DMS114 treated with DMSO at 0.1 percent for 48 hours (cell line): ENCODE data around the gene ADAMTS9.
A peak's percentile ranks its signal among the peaks of the same experiment; 100 is the strongest.

Experiments
- DNase-seq: peaks from one replicate; lab custom pipeline; 2025; ENCODE audit not compliant: unreplicated experiment; lab: John Stamatoyannopoulos, UW

The ADAMTS9 gene

DNA sequence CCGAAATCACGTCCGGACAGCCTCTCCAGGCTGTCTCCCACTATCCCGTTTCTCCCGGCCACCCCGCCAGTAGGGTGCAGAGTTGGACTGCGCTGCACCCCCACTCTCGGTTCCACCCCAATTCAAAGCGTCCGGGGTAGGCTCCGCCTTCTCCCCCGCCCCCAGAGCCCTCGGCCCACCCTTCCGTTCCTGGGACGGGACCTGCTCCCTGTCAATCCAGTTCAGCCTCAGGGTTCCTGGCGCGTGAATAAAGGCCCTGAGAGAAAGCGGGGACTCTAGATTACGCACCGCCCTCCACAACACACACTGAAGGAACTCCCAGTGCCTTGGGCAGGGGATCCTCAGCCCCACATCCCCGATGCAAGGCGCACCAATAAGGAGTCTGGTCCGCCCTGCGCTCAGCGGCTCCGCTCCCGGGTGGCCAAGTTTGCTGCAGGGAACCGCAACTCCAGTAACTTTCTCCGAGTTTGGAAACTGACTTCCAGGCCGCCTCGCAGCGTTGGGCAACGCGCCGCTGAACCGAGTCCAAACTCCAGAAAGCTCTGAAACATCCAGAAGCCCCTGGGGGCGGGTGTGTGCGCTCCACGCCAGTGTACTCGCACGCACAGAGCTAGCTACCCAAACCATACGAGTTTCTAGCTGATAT, 1.9 kb downstream of the ADAMTS9 start:
- peak; percentile 20 for DNase-seq

DNA sequence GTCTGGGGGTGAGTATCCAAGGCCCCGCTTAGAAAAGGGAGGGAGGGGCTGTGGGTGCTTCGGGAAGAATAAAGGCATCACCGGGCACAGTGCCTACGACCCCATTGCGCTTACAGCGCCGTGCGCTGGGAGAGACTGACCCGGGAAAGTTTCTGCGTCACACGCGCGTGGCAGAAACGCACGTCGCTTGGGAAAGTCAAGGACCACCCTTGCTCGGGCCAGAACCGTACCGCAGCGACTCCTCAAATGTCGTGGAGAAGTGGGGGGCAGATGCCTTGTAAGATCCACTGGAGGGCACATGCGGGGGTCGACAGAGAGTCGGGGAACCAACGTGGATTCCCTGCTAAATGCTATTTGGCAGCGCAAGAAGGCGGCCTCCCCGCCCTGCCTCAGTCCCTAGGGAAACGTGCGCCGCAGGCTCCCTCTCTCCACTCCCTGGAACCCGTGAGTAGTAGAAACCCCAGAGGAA, 2.4 kb downstream of the ADAMTS9 start:
- no peak for DNase-seq

DNA sequence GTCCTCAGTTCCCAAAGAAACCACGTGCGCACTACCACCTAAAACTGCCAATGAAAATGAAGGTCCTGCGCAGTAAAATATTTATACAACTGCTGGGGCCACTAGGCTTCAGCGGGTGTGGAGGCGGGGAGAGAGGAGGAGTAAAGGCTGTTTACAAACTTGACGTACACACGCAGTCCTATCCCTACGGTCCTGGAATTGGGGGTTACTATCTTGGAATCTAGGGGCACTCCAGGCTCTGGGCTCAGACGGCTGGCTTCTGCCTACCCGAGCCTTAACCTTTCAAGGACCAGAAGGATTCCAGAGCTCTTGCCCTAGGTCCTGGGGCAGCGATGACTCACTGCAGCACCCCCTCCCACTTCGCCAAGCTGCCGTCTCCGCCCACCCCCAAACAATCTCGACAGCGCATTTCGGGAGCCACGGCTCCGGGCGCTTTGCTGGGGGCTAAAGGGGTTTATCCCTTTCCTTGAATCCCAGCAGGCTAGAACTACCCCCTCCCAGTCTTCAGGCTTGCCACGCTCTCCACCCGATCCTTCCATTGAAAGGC, 3.0 kb downstream of the ADAMTS9 start:
- no peak for DNase-seq

DNA sequence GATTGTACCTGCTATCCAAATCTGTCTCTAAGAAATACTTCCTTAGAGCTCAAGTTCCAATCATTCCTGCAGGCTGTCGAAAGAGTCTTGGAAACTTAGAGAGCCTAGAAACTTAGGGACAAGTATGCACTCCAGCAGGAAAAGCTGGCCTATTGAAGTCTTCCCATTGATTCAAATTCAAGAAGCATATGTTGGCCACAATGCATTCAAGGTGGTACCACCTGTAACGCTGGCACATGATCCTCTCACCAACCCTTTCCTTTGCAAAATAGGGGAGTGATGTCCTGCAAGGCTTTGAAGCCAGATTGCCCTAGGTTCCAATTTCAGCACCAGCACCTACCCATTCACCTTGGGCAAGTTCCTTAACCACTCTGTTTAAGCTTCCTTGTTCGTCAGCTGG, 6.0 kb downstream of the ADAMTS9 start:
- DNase-seq: no peak

DNA sequence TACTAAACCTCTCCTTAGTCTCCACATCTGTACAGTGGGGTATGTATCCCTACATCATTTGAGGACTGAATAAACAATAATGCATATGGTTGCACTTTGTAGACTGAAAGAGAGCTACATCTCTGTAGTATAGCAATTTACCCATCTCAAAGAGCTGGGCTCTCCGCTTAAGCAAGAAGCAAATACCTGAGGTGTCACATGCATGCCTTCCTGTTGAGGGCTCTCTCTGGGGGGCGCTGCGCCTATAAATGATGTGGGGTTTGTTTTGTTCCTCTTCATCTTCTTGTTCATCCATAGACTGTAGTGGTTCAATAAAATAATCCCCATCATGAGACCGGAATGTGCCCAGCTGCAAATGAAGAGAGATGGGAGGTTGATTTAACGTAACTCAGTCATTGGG, 6.8 kb downstream of the ADAMTS9 start:
- no peak for DNase-seq

DNA sequence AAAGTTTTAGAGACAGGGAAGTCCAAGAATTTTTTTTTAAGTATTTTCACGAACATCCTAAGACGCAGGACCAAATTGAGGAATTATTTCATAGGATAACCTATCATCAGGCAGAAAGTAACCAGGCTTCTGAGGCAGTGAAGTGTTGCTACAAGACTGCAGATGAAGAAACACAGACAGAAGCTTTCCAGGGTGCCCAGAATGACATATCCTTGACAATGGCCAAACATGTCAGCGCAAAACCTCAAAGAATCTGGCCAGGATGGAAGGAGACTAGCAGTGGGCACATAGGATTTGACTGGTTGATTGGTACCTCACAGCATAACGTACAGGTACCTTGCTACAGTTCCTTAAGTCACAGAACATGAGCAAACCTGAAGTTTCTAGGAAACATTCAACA, 7.5 kb downstream of the ADAMTS9 start:
- no peak for DNase-seq

DNA sequence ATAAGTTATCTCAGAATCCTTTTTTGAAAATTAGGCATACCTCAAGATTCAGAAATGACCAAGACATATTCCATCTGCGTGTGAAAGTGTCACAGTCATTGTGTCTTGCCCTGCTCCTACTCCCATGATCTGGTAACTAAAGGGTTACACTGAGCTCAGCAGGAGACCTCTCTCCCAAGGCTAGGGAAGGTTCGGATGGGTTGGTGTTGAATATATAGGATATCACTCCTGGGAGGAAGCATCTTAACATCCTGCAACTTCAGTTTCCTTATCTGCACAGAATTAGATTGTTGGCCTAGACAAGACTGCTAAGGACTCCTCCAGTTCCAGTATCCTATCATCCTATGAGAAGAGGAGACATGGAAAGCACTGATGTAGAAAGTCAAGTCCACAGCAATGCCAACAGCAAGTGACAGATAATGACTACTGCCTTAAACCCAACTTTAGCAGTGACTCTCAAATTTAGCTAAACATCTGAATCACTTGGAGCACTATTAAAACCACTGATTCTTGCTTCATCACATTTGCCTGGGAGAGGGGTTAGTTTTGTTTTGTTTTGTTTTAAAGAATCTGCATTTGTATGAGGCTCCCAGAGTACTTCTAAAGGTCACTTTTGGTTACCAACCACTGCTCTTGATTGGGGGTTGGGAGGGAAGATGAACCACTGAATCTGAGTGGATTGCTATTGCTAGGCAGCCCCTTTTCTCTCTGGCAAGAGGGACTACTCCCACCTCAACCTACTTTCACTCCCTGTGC, 9.7 kb downstream of the ADAMTS9 start:
- DNase-seq: no peak

DNA sequence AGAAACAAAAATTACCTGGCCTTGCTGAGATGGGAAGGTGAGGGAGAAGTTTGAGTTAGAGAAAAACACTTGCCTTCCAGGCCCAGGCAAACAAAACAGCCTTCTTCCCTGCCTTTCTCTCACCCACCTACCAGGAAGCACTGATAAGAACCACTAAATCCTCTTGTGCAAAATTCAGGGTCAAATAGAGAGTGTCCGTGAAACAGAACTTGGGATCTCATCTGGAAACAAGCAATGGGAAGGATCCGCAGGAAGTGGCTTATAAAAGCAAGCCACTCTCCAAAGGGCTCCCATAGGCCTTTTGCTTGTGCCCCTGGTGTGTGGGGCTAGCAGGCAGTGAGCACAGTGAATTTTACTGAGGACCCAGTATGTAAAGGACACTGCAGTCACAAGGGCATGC, 11.0 kb downstream of the ADAMTS9 start:
- no peak for DNase-seq

DNA sequence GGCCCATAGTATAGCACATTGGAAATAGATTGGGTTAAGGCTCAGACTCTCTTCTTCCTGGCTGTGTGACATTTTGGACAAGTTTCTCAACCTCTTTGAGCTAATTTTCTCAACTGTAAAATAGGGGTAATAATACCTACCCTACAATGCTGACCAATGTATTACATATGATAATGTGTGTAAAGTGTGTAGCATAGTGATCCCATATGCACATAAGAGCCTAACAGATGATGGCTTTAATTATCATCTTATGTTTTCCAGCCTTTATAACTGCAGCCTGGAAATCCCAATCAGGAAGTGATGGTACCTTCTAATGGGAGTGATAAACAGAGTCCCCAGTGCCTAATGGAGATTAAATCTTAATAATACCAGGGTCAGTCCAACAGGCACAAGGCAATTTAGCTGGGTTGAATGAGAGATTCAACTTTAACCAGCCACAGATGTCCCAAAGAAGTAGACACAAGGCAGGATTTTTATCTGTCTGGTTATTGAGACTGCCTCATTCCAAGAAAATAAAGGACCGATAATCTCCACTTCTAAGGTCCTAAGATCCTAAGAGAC, 12.0 kb downstream of the ADAMTS9 start:
- DNase-seq: no peak

DNA sequence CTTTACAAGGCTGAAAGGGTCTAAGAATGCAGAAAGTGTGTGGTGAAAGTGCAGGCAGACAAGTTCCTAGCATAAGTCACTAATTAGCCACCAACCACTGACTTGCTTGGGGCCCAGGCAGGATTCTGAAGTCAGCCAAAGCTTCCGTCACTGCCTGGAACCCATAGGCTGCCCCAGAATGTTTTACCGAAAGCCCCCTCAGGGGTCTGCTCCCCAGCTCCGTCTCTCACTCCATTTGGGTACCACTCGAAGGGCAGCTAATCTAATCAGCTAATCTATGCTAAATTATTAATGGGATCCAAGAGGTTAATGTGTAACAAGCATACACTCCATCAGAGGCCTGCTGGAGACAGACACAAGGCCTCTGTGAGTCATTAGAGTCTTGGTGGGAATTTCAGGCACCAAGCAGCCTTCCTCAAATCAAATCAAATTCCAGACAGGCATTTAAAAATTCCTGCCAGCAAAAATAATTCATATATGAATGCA, 13.2 kb downstream of the ADAMTS9 start:
- DNase-seq: no peak

DNA sequence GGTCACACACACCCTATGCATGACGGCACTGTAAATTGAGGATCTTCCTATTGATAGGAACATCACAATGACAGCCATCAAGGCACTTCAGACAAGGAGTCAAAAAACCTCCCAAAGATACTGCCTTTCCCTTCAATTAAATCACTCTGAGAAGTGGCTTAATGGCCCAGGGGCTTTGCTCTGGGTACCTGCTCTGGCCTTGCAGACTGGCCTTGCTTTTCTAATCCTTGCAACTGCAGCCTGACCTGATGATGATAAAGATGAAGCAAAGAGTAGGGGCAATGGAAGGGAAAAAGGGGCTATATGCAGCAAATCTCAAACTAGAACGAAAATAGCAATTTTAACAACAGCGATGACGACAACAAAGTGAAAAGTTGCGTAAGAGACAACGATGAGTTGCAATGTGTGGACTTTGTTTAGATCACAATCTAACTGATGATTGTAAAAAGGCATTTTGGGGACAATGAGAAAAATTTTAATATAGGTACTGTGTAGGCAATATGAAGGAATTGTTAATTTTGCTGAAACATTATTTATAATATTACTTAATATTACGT, 14.6 kb downstream of the ADAMTS9 start:
- no peak for DNase-seq

DNA sequence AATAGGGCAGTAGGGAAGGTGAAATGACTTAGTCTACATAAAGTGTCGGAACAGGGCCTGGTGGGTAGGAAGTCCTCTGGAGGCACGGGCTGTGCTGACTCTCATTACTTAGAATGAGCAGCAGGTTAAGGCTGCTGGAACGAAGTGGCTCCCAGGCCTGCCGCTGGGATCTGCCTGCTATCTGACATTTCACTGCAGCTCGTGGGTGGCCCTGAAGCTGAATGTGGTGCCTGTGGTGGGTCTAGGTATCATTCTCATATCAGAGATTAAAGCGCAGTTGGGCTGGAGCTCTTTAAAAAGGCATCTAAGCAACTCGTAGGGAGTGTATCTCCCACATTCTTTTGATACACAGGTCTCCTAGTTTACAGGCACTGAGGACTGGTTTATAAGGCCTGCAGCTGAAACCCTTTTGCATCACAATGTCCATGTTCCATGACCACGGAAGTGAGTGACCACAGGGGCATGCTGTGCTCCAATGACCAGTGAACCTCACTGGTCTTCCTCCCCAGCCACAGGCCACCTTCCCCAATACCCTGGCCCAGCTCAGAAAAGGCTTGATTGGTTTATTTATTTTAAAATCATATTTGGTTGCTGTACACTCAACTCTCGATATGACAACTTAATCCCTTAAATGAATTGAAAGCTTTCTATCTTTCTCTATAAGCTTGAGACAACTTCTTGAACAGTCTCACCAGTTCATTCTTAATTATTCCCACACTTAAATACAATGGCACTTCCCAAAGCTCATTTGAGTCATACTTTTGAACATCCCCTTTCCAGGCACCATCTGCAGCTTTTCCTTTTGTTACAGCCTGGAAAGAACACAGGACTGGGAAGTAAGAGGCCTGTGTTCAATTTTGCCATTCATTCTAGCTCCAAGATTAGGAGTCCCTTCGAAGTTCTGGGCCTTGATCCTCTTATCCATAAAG, 19.0 kb downstream of the ADAMTS9 start:
- DNase-seq: no peak

DNA sequence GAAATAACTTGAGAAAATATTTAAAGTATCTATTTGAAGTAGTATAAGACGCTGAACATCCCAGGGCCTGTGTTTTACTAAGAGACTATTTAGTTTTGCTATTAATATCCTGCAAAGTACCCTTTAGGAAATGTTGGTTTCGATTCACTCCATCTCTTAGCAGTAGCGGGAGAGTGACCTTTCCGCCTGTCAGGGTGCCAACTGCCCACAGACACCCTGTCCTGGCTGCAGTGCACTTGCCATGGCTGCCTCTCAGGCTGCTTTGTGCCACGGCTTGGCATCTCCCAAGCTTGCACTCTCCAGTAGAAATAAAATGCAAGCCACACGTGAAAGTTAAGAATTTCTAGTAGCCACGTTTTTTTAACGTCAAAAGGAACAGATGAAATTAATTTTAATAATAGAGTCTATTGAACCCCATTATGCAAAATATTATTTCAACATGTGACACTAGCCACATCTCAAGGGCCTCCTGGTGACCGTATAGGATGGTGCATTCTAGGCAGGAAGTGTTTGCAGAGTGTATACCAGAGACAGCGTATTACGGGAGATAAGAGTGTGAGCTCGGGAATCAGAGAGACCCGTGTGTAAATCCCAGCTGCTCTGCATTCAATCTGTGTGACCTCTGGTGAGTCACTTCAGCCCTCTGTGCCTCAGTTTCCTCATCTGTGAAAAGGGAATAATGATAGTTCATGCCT, 19.8 kb downstream of the ADAMTS9 start:
- no peak for DNase-seq

DNA sequence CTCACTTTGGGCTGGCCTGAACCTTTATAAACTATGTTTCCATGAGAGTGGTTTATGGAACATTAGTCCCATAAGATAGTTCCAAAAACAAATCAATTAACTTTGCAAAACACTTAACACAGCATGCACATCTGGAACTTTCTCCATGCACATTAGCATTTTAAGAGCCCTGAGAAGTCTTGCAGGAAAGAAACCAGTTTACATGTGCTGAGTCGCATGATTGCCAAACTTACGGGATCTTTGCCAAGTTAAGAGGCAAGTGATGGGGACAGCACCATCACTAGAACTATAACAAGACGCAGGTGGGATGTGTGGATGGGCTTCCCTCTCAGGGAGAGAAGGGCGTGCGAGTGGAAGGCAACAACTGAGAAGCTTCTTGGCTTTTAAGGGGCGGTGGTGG, 20.7 kb downstream of the ADAMTS9 start:
- DNase-seq: no peak

DNA sequence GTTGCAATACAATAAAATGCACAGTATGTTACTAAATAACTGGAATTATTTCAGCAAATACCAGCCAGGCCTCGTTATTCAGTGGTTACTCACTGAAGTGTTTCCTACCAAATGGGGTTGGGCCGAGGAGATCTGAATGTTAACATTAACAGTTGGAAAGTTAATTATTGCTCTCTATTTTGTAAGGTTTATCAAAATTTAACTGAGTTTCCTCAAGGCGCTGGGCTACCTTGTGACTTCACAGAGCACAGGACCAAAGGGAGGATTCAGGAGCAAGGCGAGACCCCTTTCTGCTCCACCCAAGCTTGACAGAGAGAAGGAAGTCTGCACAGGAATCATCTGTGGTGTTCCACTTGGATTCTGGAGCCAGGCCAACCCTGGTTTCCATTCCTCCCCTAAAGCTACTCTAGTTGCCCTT, 21.6 kb downstream of the ADAMTS9 start:
- no peak for DNase-seq

DNA sequence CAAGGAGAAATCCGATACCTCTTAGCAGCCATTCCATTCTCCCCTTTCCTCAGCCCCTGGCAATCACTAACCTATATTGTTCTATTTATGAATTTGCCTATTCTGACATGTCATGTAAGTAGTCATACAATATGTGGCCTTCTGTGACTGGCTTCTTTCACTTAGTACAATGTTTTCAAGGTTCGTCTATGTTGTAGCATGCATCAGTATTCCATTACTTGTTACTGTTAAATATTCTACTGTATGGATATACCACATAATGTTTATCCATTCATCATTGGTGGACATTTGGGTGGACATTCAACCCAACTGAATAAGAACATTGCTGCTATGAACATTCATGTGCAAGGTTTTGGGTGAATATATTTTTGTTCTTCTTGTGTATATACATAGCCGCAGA, 23.4 kb downstream of the ADAMTS9 start:
- DNase-seq: no peak

DNA sequence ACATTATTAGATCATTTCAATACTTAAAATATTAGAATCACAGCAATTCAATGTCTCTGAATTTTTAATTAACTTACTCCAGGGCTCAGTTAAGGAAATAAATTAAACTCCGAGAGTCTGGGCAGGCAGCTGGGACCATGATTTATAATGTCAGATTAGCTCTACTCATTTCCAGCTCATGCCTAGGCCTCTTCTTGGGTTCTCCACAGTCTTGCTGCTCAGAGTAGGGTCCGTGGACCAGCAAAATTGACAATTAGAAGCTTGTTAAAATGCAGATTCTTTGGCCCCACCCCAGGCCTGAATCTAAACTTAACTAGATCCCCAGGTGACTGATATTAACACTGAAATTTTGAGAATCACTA, 28.2 kb downstream of the ADAMTS9 start:
- no peak for DNase-seq

DNA sequence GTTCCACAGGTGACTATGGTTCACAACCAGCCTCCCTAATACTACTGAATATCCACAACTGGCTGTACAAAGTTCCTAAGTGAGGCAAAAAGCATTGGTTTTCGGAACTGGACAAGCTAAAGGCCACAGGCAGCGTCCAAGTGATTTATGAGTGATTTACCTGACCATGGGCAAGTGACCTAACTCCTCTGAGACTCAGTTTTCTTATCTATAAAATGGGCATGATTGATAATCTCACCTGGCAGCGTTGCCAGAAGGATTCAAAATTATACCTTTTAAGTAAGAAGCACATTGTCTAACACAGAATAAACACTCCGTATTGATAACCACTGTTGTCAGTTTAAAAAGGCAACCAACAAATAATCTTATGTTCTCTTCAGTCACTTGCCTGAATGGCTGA, 29.8 kb downstream of the ADAMTS9 start:
- no peak for DNase-seq

DNA sequence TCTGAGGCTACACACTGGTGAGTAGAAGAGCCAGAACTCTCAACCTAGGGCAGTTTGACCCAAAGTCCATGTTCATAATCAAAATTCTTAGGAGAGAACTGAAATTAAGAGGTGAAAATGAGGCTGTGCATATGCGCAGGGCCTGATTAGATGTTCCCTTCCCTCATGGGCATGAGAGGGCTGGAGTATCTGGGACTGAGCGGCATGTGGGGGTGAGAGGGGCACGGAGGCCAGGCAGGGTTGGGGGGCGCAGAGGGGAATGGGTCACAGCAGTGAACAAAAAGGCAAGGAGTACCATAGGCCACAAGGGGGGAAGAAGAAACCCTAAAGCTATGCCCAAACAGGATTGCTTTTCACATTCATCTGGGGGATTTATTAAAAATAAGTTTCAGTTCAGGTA, 31.3 kb downstream of the ADAMTS9 start:
- no peak for DNase-seq

DNA sequence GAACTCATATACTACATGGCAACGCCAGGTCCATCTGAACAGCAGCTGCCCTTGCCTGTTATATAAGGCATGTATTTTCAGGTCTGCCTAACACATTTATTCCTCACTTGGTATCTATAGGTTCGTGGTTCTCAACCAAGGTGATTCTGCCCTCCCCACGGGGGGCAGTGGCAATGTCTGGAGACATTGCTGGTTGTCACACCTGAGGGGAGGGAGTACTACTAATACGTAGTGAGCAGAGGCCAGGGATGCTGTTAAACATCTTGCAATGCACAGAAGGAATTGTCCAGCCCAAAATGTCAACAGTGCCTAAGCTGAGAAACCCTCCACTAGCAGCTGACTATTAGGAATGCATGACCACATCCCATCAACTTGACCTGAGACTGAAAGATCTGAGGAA, 32.6 kb downstream of the ADAMTS9 start:
- DNase-seq: no peak
